Mesothelial cell of epicardium (in vitro differentiated cells): Measurements from ENCODE around the gene TEX50. TPM values are rescaled to one million over a fixed set of nuclear protein-coding genes. Genes with fewer than 3 reads are reported as not detected.
"Not testable (repeated sequence)": the region's sequence is repeated elsewhere in the genome, so short reads cannot be mapped to it uniquely, and the experiment has no call there.

Source experiments
- DNase-seq, 2 experiments: peaks; one replicate each; pipeline ENCODE4 v3.0.0; 2021; ENCODE audit warnings: low spot score in 2 of 2; ENCODE audit not compliant: unreplicated experiment in 2 of 2
- H3K27ac Mint-ChIP-seq: 2 replicates; pipeline ENCODE4 v1.8.0; 2021; ENCODE audit warnings: mixed read lengths
- H3K27me3 Mint-ChIP-seq: 2 replicates; pipeline ENCODE4 v1.8.0; 2021; ENCODE audit warnings: low read depth, mixed read lengths
- H3K36me3 Mint-ChIP-seq: 2 replicates; pipeline ENCODE4 v1.8.0; 2021; ENCODE audit warnings: mixed read lengths
- H3K4me1 Mint-ChIP-seq: 2 replicates; pipeline ENCODE4 v1.8.0; 2021; ENCODE audit warnings: mixed read lengths
- H3K4me3 Mint-ChIP-seq: 2 replicates; pipeline ENCODE4 v1.8.0; 2021; ENCODE audit warnings: mild to moderate bottlenecking, moderate library complexity, mixed read lengths
- H3K9me3 Mint-ChIP-seq: 2 replicates; pipeline ENCODE4 v1.8.0; 2021; ENCODE audit warnings: mixed read lengths
- CTCF ChIP-seq: fragments of 200-600 bp; sonication (generic); IDR thresholded peaks from one replicate; pipeline ENCODE4 v1.5.0; 2021; ENCODE audit warnings: antibody characterized with exemption; ENCODE audit not compliant: unreplicated experiment
- total RNA-seq: library from RNA; stranded (reverse); gene quantifications from 3 replicates; pipeline ENCODE4 v1.2.1, GENCODE V29; 2021

TEX50 gene
- total RNA-seq, 1 donor from 2014 or later: not detected

- TF ChIP-seq CTCF: no peak
These were observed 47.0 kb downstream of the TEX50 start for GRCh38 chr1:173682184-173682583.

DNA sequence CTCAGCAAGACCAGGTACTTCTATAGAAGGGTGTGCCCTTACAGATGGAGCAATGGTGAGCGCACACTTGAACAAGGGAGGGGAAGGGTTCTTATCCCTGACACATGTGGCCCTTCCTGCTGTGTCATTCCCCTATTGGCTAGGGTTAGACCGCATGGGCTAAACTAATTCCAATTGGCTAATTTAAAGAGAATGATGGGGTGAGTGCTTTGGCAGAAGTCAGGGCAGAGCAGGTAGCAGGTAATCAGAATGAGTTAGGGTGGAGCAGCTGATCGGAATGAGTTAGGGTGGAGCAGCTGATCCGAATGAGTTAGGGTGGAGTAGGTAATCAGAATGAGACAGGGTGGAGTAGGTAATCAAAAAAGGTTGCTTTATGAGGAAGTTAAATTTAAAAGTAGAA is 48.7 kb downstream of the TEX50 start:
- H3K4me1 Mint-ChIP-seq: peaks cover 12% of the 10 kb centered on the region
- not testable (repeated sequence) for H3K4me3 Mint-ChIP-seq, H3K27ac Mint-ChIP-seq, H3K36me3 Mint-ChIP-seq, H3K27me3 Mint-ChIP-seq, DNase-seq, H3K9me3 Mint-ChIP-seq

More at GRCh38 chr1:173682184-173682583, 47.0 kb downstream of the TEX50 start:
- Mint-ChIP-seq H3K27me3 (no peaks in the 10 kb centered on the region), H3K36me3 (no peaks in the 10 kb centered on the region), H3K9me3 (peaks cover 18% of the 10 kb centered on the region), H3K27ac (peak overlapping the region; percentile 1), H3K4me1 (peaks cover 7% of the 10 kb centered on the region), H3K4me3 (no peak overlapping the region)
- DNase-seq: no peak

DNA sequence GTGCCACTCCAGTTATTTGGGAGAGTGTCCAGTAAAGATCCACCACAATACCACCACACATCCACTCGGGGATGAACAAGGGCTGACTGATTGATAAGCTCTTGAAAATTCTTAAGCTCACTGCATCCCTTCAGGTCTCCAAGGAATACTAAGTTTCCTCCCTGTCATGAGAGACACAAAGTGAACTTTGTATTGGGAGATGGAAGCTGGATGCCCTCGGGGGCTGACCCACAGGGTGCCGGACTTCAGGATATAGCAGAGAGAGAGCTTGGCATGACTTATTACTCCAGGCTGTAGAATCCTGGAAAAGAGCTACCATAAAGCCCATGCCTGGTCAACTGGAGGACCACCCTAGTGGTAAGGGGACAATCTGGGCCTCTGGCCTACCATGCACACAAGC is 50.0 kb downstream of the TEX50 start:
- H3K9me3 Mint-ChIP-seq, H3K27me3 Mint-ChIP-seq, H3K4me3 Mint-ChIP-seq, H3K36me3 Mint-ChIP-seq, H3K27ac Mint-ChIP-seq, DNase-seq: not testable (repeated sequence)
- peaks cover 17% of the 10 kb centered on the region for H3K4me1 Mint-ChIP-seq

Other genes starting within 250 kb of the TEX50 start
- 194 to 211 TPM (median 211 TPM) in 3 replicates for gene PRDX6, start 158.0 kb upstream of the TEX50 start, total RNA-seq
- gene SLC9C2, start 32.3 kb upstream of the TEX50 start, total RNA-seq: 0.93 to 1.2 TPM (median 1.00 TPM) in 3 replicates
- 0.38 to 0.60 TPM (median 0.49 TPM) in 3 replicates for gene ANKRD45, start 34.5 kb downstream of the TEX50 start, total RNA-seq
- 24.0 to 26.3 TPM (median 25.1 TPM) in 3 replicates for gene KLHL20, start 79.6 kb downstream of the TEX50 start, total RNA-seq
- 14.5 to 15.1 TPM (median 14.6 TPM) in 3 replicates for gene DARS2, start 189.3 kb downstream of the TEX50 start, total RNA-seq
- 10.1 to 12.0 TPM (median 10.7 TPM) in 3 replicates for gene CENPL, start 189.5 kb downstream of the TEX50 start, total RNA-seq
- 631 to 658 TPM (median 655 TPM) in 3 replicates for gene GAS5, start 232.7 kb downstream of the TEX50 start, total RNA-seq
- gene ZBTB37, start 233.0 kb downstream of the TEX50 start, total RNA-seq: 16.9 to 19.3 TPM (median 17.9 TPM) in 3 replicates